ENCODE measurements around the gene ERLEC1.

DNA sequence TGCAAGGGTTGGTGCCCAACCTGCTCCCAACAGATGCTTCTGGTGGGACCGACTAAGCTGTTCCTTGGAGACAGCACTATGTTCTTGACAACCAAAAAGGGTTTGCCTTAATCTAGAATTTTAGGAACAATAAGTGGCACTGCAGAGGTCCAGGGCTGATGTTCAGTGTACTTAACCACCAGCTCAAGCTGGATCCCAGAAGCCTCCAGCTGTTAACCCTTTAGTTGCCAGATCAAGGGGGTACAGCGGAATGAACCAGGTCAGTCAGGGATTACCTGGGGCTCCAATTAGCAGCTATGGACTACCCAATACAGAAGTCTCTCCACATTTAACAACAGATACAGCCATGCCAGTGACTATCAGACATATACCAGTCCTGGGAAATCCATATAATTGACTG is 69.4 kb downstream of the ERLEC1 start:
- TF ChIP-seq, protein P1, sequence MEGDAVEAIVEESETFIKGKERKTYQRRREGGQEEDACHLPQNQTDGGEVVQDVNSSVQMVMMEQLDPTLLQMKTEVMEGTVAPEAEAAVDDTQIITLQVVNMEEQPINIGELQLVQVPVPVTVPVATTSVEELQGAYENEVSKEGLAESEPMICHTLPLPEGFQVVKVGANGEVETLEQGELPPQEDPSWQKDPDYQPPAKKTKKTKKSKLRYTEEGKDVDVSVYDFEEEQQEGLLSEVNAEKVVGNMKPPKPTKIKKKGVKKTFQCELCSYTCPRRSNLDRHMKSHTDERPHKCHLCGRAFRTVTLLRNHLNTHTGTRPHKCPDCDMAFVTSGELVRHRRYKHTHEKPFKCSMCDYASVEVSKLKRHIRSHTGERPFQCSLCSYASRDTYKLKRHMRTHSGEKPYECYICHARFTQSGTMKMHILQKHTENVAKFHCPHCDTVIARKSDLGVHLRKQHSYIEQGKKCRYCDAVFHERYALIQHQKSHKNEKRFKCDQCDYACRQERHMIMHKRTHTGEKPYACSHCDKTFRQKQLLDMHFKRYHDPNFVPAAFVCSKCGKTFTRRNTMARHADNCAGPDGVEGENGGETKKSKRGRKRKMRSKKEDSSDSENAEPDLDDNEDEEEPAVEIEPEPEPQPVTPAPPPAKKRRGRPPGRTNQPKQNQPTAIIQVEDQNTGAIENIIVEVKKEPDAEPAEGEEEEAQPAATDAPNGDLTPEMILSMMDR (IDR thresholded peaks at IDR 0.05), result no peak
- TF ChIP-seq POLR2A (IDR thresholded peaks at IDR 0.05), result no peak

All from body of pancreas (tissue), 4 donors.